MM.1S (cell line): ENCODE results near the gene CTNNA2.

Experiments
- DNase-seq: peaks from one replicate; pipeline ENCODE4 v3.0.0-alpha.2; 2015
- H2AFZ ChIP-seq: fragments of 300-600 bp; sonication (generic); 2 replicates; pipeline ENCODE4 v1.6.0; 2016; ENCODE audit warnings: antibody characterized with exemption, low read length
- H3F3A ChIP-seq: fragments of 300-600 bp; sonication (generic); 2 replicates; pipeline ENCODE4 v1.6.1; 2016; ENCODE audit warnings: mild to moderate bottlenecking, antibody characterized with exemption, low read length, moderate library complexity, mixed read lengths; ENCODE audit not compliant: insufficient read depth
- H3K27ac ChIP-seq: fragments of 300-600 bp; sonication (generic); 2 replicates; pipeline ENCODE4 v1.5.1; 2016; ENCODE audit warnings: mild to moderate bottlenecking, low read length
- H3K27me3 ChIP-seq: fragments of 300-600 bp; sonication (generic); replicated peaks from 2 replicates; pipeline ENCODE4 v1.6.0; 2016; ENCODE audit warnings: low read length; ENCODE audit not compliant: insufficient read depth
- H3K36me3 ChIP-seq: fragments of 300-600 bp; sonication (generic); replicated peaks from 2 replicates; pipeline ENCODE4 v1.6.1; 2016; ENCODE audit warnings: mild to moderate bottlenecking, low read length, mixed read lengths; ENCODE audit not compliant: insufficient read depth
- H3K4me1 ChIP-seq: fragments of 300-600 bp; sonication (generic); 2 replicates; pipeline ENCODE4 v1.6.1; 2016; ENCODE audit warnings: low read length, mixed read lengths
- H3K4me2 ChIP-seq: fragments of 300-600 bp; sonication (generic); 2 replicates; pipeline ENCODE4 v1.6.0; 2016; ENCODE audit warnings: low read depth, low read length
- H3K4me3 ChIP-seq: fragments of 300-600 bp; sonication (generic); 2 replicates; pipeline ENCODE4 v1.5.1; 2016; ENCODE audit warnings: low read length, mixed read lengths
- H3K79me2 ChIP-seq: fragments of 300-600 bp; sonication (generic); 2 replicates; pipeline ENCODE4 v1.6.1; 2016; ENCODE audit warnings: mixed run types, low read length, mixed read lengths
- H3K9ac ChIP-seq: fragments of 300-600 bp; sonication (generic); 2 replicates; pipeline ENCODE4 v1.6.1; 2016; ENCODE audit warnings: low read length, mixed read lengths
- H3K9me2 ChIP-seq: fragments of 300-600 bp; sonication (generic); replicated peaks from 2 replicates; pipeline ENCODE4 v1.6.1; 2016; ENCODE audit warnings: mild to moderate bottlenecking, low read length, mixed read lengths; ENCODE audit not compliant: insufficient read depth
- H3K9me3 ChIP-seq: fragments of 300-600 bp; sonication (generic); replicated peaks from 2 replicates; pipeline ENCODE4 v1.6.1; 2016; ENCODE audit warnings: mild to moderate bottlenecking, low read length, mixed read lengths; ENCODE audit not compliant: insufficient read depth
- H4K20me1 ChIP-seq: fragments of 300-600 bp; sonication (generic); 2 replicates; pipeline ENCODE4 v1.6.1; 2016; ENCODE audit warnings: mild to moderate bottlenecking, low read length, moderate library complexity, mixed read lengths; ENCODE audit not compliant: insufficient read depth
- CTCF ChIP-seq: fragments of 300-600 bp; sonication (generic); IDR thresholded peaks from 2 replicates; pipeline ENCODE4 v1.5.1; 2016; ENCODE audit warnings: antibody characterized with exemption, low read length, mixed read lengths
- EZH2 ChIP-seq: fragments of 300-600 bp; sonication (generic); optimal IDR thresholded peaks from 2 replicates; pipeline ENCODE3; 2017; ENCODE audit warnings: low read depth, mild to moderate bottlenecking, antibody characterized with exemption, low read length, mixed read lengths
- EZH2phosphoT487 ChIP-seq: fragments of 300-600 bp; sonication (generic); IDR thresholded peaks from 2 replicates; pipeline ENCODE4 v1.6.1; 2018; ENCODE audit warnings: antibody characterized with exemption, low read length

Gene CTNNA2

GRCh38 chr2:80643598-80643997, 1130.7 kb downstream of the CTNNA2 start:
- H3K27ac ChIP-seq: no peak overlapping the region
- no peaks in the 10 kb centered on the region for H3K79me2 ChIP-seq
- H3K27me3 ChIP-seq: no peaks in the 10 kb centered on the region
- H3K9ac ChIP-seq: no peak overlapping the region
- no peaks in the 10 kb centered on the region for H4K20me1 ChIP-seq
- H2AFZ ChIP-seq: no peak overlapping the region
- H3K4me2 ChIP-seq: no peak overlapping the region
- no peaks in the 10 kb centered on the region for H3K9me3 ChIP-seq
- H3K36me3 ChIP-seq: no peaks in the 10 kb centered on the region
- no peaks in the 10 kb centered on the region for H3F3A ChIP-seq
- H3K4me3 ChIP-seq: no peak overlapping the region
- H3K4me1 ChIP-seq: peaks cover 20% of the 10 kb centered on the region
- DNase-seq: no peak
- TF ChIP-seq EZH2: no peak
- no peak for TF ChIP-seq EZH2phosphoT487
- no peak for TF ChIP-seq CTCF
- H3K9me2 ChIP-seq: no peaks in the 10 kb centered on the region

- no peaks in the 10 kb centered on the region for H3K36me3 ChIP-seq
- H2AFZ ChIP-seq: no peak overlapping the region
- H3F3A ChIP-seq: no peaks in the 10 kb centered on the region
- no peaks in the 10 kb centered on the region for H3K9me2 ChIP-seq
- no peak overlapping the region for H3K9ac ChIP-seq
- H3K27ac ChIP-seq: no peak overlapping the region
- no peaks in the 10 kb centered on the region for H3K27me3 ChIP-seq
- TF ChIP-seq CTCF (no peak), EZH2 (no peak), EZH2phosphoT487 (no peak)
- no peaks in the 10 kb centered on the region for H4K20me1 ChIP-seq
- no peak overlapping the region for H3K4me2 ChIP-seq
- no peaks in the 10 kb centered on the region for H3K79me2 ChIP-seq
- no peaks in the 10 kb centered on the region for H3K4me1 ChIP-seq
- H3K4me3 ChIP-seq: no peak overlapping the region
- peaks cover 3% of the 10 kb centered on the region; the same call in 1 of the 2 replicates for H3K9me3 ChIP-seq
- DNase-seq: no peak
Observed at GRCh38 chr2:80651435-80651834, 1138.6 kb downstream of the CTNNA2 start.

- no peaks in the 10 kb centered on the region for H3F3A ChIP-seq
- H2AFZ ChIP-seq: no peak overlapping the region
- no peak overlapping the region for H3K27ac ChIP-seq
- no peaks in the 10 kb centered on the region for H4K20me1 ChIP-seq
- no peaks in the 10 kb centered on the region for H3K4me1 ChIP-seq
- TF ChIP-seq EZH2phosphoT487 (no peak), CTCF (no peak), EZH2 (no peak)
- H3K9me3 ChIP-seq: peaks cover 3% of the 10 kb centered on the region; the same call in 1 of the 2 replicates
- no peaks in the 10 kb centered on the region for H3K36me3 ChIP-seq
- H3K79me2 ChIP-seq: no peaks in the 10 kb centered on the region
- H3K4me2 ChIP-seq: no peak overlapping the region
- H3K4me3 ChIP-seq: no peak overlapping the region
- no peak overlapping the region for H3K9ac ChIP-seq
- no peaks in the 10 kb centered on the region for H3K9me2 ChIP-seq
- H3K27me3 ChIP-seq: no peaks in the 10 kb centered on the region
- DNase-seq: no peak
Observed at GRCh38 chr2:80655265-80655664, 1142.4 kb downstream of the CTNNA2 start.
